ENCODE data around the gene PBX1. TPM values are rescaled to one million over a fixed set of nuclear protein-coding genes. Genes with fewer than 3 reads are reported as not detected.

The PBX1 gene
- total and polyA plus RNA-seq, 7 donors, result 6.7 to 168 (median 118) TPM

DNA sequence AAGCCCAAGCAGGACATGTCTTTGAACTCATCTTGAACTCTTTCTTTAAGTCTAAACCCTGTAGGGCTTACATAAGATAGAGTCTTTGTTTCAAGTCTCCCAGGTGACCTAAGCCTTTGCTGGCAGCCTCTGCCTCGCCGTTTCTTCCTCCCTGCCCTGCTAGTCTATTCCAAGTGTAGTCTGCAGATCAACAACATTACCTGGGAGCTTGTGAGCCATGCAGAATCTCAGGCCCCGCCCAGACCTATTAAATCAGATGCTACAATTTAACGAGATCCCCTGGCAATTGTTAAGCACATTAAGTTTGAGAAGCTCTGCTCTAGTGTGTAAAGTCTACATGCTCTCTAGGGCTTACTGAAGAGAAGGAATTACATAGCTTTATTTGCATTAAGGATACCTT is 271.6 kb downstream of the PBX1 start:
- peaks cover 0 to 45% (median 37%) of the 10 kb centered on the region in 4 donors for H3K4me1 ChIP-seq
- no peaks in the 10 kb centered on the region for H3K36me3 ChIP-seq
- intact Hi-C loops (cut with DNase I), result no loop called here
- no peaks in the 10 kb centered on the region for H3K9me3 ChIP-seq
- no peaks in the 10 kb centered on the region for H3K27me3 ChIP-seq
- H3K4me3 ChIP-seq, result no peak overlapping the region
- TF ChIP-seq POLR2A (IDR thresholded peaks at IDR 0.05), result no peak
- TF ChIP-seq POLR2AphosphoS5 (IDR thresholded peaks at IDR 0.05), result peak in 3 of 4 donors; percentile 19 to 46 (median 23)
- TF ChIP-seq, protein P1, sequence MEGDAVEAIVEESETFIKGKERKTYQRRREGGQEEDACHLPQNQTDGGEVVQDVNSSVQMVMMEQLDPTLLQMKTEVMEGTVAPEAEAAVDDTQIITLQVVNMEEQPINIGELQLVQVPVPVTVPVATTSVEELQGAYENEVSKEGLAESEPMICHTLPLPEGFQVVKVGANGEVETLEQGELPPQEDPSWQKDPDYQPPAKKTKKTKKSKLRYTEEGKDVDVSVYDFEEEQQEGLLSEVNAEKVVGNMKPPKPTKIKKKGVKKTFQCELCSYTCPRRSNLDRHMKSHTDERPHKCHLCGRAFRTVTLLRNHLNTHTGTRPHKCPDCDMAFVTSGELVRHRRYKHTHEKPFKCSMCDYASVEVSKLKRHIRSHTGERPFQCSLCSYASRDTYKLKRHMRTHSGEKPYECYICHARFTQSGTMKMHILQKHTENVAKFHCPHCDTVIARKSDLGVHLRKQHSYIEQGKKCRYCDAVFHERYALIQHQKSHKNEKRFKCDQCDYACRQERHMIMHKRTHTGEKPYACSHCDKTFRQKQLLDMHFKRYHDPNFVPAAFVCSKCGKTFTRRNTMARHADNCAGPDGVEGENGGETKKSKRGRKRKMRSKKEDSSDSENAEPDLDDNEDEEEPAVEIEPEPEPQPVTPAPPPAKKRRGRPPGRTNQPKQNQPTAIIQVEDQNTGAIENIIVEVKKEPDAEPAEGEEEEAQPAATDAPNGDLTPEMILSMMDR (IDR thresholded peaks at IDR 0.05), result no peak
- no peak for TF ChIP-seq EP300 (IDR thresholded peaks at IDR 0.05)
- H3K27ac ChIP-seq, result peak overlapping the region; percentile 8 to 48 (median 31)
- no peak for DNase-seq
- 52 to 72% methylated on average over 4 of the region's 4 CpGs for WGBS, 2 donors

DNA sequence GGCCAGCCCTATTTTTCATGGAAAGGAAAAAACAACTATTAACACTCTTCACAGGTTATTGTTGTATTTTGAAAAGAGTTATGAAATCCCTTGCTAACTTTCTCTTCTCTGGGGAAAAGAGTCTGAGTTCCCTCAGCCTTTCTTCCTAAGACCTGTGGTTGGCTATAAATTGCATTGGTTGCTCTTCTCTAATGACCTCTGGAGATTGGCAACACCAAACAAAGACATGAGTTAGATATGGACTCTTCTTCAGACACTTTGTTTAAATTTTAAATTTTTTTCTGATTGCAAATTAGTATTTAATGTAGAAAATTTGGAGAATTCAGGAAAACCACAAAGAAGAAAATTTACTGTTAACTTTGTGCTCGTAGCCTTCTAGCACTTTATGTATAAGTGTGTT is 275.7 kb downstream of the PBX1 start:
- Histone ChIP-seq H3K9me3 (no peaks in the 10 kb centered on the region), H3K27ac (no peak overlapping the region), H3K27me3 (no peaks in the 10 kb centered on the region), H3K4me1 (peaks cover 0 to 64% (median 33%) of the 10 kb centered on the region in 4 donors), H3K36me3 (peaks cover 0 to 5% (median 0%) of the 10 kb centered on the region in 4 donors), H3K4me3 (no peak overlapping the region)
- 0 to 3% methylated on average over 1 of the region's 1 CpG for WGBS, 2 donors
- intact Hi-C loops (cut with DNase I), result no loop called here
- DNase-seq, result no peak
- TF ChIP-seq POLR2A (IDR thresholded peaks at IDR 0.05) (no peak), POLR2AphosphoS5 (IDR thresholded peaks at IDR 0.05) (no peak), EP300 (IDR thresholded peaks at IDR 0.05) (no peak)
- TF ChIP-seq, protein P1 (IDR thresholded peaks at IDR 0.05), result no peak

DNA sequence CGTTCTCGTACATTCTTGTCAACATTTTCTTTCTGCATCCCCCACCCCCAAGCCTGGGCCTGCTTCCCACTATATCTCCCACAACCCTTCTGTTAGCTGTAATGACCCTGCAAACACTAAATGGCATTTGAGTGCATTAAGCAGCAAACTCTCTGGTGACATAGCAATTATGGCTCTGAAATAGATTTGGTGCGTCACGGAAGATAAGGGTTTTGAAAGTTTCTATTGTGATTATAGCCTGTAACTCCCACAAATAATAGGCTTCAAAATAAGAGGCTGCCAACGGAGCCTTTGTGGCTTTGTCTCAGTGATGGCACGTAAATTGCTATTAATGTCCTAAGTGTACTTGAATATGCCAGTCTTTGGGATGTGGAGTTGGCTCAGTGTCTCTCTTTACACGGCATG is 277.6 kb downstream of the PBX1 start:
- H3K27me3 ChIP-seq, result no peaks in the 10 kb centered on the region
- H3K27ac ChIP-seq, result no peak overlapping the region
- intact Hi-C loops (cut with DNase I), result no loop called here
- WGBS, 2 donors, result 83 to 89% methylated on average over 7 of the region's 7 CpGs
- peaks cover 0 to 5% (median 0%) of the 10 kb centered on the region in 4 donors for H3K36me3 ChIP-seq
- DNase-seq, result no peak
- no peak overlapping the region for H3K4me3 ChIP-seq
- peaks cover 0 to 73% (median 39%) of the 10 kb centered on the region in 4 donors for H3K4me1 ChIP-seq
- no peaks in the 10 kb centered on the region for H3K9me3 ChIP-seq
- TF ChIP-seq, protein P1 (IDR thresholded peaks at IDR 0.05), result no peak
- TF ChIP-seq POLR2AphosphoS5 (IDR thresholded peaks at IDR 0.05) (no peak), POLR2A (IDR thresholded peaks at IDR 0.05) (no peak)

DNA sequence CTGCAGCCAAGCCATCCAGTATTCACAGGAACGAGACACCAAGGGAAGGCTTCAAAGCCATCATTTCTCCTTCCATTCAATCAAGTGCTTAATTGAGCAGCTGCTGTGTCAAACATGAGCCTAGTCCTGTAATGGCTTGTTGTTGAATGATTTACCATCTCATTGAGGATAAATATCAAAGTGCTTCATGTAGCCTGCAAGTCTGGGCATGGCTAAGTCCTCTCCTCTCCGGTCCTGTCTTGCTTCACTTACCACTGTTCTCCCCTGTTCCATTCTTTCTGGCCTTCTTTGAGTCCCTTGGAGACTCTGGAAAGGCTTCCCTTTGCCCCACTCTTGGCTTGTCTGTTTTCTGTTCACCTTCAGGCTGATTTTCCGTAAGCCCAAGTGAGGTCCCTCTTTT is 279.8 kb downstream of the PBX1 start:
- WGBS, 2 donors, result 96 to 97% methylated on average over 3 of the region's 3 CpGs
- DNase-seq, result no peak
- TF ChIP-seq, protein P1 (IDR thresholded peaks at IDR 0.05), result no peak
- no peak for TF ChIP-seq EP300 (IDR thresholded peaks at IDR 0.05)
- no peak for TF ChIP-seq POLR2A (IDR thresholded peaks at IDR 0.05)
- no peak for TF ChIP-seq POLR2AphosphoS5 (IDR thresholded peaks at IDR 0.05)

DNA sequence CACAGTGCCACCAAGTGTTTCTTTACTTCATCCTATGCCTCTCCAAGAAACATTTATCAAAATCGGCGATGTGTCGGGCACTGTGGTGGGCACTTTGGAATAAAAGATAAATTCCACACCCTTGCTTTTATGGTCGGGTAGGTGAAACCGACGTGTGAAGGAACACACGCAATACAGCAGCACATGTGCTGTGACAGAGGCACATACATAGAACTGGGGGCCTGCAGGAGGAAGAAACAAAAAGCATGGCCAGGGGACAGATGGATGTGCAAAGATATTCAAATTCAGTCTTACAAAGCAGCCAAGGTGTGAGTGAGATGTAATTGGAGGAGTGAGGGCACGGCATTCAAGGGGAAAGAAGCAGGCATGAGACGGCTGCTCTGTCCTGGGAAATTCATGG is 282.0 kb downstream of the PBX1 start:
- no peak for DNase-seq
- Histone ChIP-seq H3K27me3 (no peaks in the 10 kb centered on the region), H3K36me3 (peaks cover 0 to 5% (median 0%) of the 10 kb centered on the region in 4 donors), H3K9me3 (no peaks in the 10 kb centered on the region), H3K27ac (peak overlapping the region in 1 of 4 donors; percentile 30), H3K4me1 (peaks cover 0 to 90% (median 55%) of the 10 kb centered on the region in 4 donors), H3K4me3 (no peak overlapping the region)
- WGBS, 2 donors, result 91 to 94% methylated on average over 9 of the region's 9 CpGs
- intact Hi-C loops (cut with DNase I), result no loop called here
- TF ChIP-seq POLR2AphosphoS5 (IDR thresholded peaks at IDR 0.05), result no peak
- TF ChIP-seq POLR2A (IDR thresholded peaks at IDR 0.05), result no peak
- no peak for TF ChIP-seq EP300 (IDR thresholded peaks at IDR 0.05)
- TF ChIP-seq, protein P1 (IDR thresholded peaks at IDR 0.05), result no peak

More for the DNA sequence above, 279.8 kb downstream of the PBX1 start:
- H3K27ac ChIP-seq, result no peak overlapping the region
- no peaks in the 10 kb centered on the region for H3K27me3 ChIP-seq
- H3K36me3 ChIP-seq, result peaks cover 0 to 5% (median 0%) of the 10 kb centered on the region in 4 donors
- intact Hi-C loops (cut with DNase I), result no loop called here
- H3K4me3 ChIP-seq, result no peak overlapping the region
- peaks cover 0 to 95% (median 59%) of the 10 kb centered on the region in 4 donors for H3K4me1 ChIP-seq
- H3K9me3 ChIP-seq, result no peaks in the 10 kb centered on the region

All from sigmoid colon (tissue), 7 donors.